ENCODE measurements around the gene SMNDC1.
"Not testable (repeated sequence)": the region's sequence is repeated elsewhere in the genome, so short reads cannot be mapped to it uniquely, and the experiment has no call there.

The SMNDC1 gene

GRCh38 chr10:110334061-110334656, 29.4 kb upstream of the SMNDC1 start:
- Histone ChIP-seq H3K36me3 (ENCODE audit: low read length) (no peaks in the 10 kb centered on the region), H4K20me1 (ENCODE audit: low read depth, low read length) (no peaks in the 10 kb centered on the region), H3K4me3 (ENCODE audit: insufficient read depth, low read length, poor library complexity, severe bottlenecking) (no peak overlapping the region), H3K27ac (ENCODE audit: low read depth, low read length) (no peak overlapping the region), H3K79me2 (ENCODE audit: insufficient read depth, low read length) (no peaks in the 10 kb centered on the region), H2AFZ (ENCODE audit: low read depth, low read length, severe bottlenecking) (no peak overlapping the region), H3K27me3 (ENCODE audit: low read length) (no peaks in the 10 kb centered on the region), H3F3A (ENCODE audit: insufficient read depth) (no peaks in the 10 kb centered on the region), H3K9me2 (replicated peaks; ENCODE audit: insufficient read depth, low read length) (no peaks in the 10 kb centered on the region), H3K9me3 (ENCODE audit: insufficient read depth, low read length) (peaks cover 14% of the 10 kb centered on the region; the same call in 1 of the 2 replicates), H3K9ac (ENCODE audit: low read length) (no peak overlapping the region), H3K4me2 (ENCODE audit: low read depth, low read length, poor library complexity, severe bottlenecking) (no peak overlapping the region)
- TF ChIP-seq EZH2phosphoT487 (conservative IDR thresholded peaks at IDR 0.05; ENCODE audit: low read length), result no peak
- TF ChIP-seq, protein P1, sequence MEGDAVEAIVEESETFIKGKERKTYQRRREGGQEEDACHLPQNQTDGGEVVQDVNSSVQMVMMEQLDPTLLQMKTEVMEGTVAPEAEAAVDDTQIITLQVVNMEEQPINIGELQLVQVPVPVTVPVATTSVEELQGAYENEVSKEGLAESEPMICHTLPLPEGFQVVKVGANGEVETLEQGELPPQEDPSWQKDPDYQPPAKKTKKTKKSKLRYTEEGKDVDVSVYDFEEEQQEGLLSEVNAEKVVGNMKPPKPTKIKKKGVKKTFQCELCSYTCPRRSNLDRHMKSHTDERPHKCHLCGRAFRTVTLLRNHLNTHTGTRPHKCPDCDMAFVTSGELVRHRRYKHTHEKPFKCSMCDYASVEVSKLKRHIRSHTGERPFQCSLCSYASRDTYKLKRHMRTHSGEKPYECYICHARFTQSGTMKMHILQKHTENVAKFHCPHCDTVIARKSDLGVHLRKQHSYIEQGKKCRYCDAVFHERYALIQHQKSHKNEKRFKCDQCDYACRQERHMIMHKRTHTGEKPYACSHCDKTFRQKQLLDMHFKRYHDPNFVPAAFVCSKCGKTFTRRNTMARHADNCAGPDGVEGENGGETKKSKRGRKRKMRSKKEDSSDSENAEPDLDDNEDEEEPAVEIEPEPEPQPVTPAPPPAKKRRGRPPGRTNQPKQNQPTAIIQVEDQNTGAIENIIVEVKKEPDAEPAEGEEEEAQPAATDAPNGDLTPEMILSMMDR (IDR thresholded peaks at IDR 0.05; ENCODE audit: insufficient read depth, low read length, poor library complexity, severe bottlenecking), result no peak

DNA sequence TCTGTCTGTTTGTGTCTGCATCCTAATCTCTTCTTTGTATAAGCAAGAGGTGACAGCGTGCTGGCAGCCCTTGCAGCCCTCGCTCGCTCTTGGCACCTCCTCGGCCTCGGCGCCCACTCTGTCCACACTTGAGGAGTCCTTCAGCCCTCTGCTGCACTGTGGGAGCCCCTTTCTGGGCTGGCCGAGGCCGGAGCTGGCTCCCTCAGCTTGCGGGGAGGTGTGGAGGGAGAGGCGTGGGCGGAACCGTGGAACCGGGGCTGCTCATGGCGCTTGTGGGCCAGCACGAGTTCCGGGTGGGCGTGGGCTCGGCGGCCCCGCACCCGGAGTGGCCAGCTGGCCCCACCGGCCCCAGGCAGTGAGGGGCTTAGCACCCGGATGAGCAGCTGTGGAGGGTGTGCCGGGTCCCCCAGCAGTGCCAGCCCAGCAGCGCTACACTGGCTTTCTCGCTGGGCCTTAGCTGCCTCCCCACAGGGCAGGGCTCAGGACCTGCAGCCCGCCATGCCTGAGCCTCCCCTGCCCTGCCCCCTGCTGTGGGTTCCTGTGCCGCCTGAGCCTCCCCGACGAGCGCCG, 26.6 kb upstream of the SMNDC1 start:
- H4K20me1 ChIP-seq (ENCODE audit: low read depth, low read length); H3K27me3 ChIP-seq (ENCODE audit: low read length); H3F3A ChIP-seq (ENCODE audit: insufficient read depth); H3K4me2 ChIP-seq (ENCODE audit: low read depth, low read length, poor library complexity, severe bottlenecking); H3K36me3 ChIP-seq (ENCODE audit: low read length); H3K9ac ChIP-seq (ENCODE audit: low read length); H3K4me3 ChIP-seq (ENCODE audit: insufficient read depth, low read length, poor library complexity, severe bottlenecking); H2AFZ ChIP-seq (ENCODE audit: low read depth, low read length, severe bottlenecking); H3K27ac ChIP-seq (ENCODE audit: low read depth, low read length); H3K79me2 ChIP-seq (ENCODE audit: insufficient read depth, low read length); H3K9me2 ChIP-seq (replicated peaks; ENCODE audit: insufficient read depth, low read length): not testable (repeated sequence)
- peaks cover 14% of the 10 kb centered on the region; the same call in 1 of the 2 replicates for H3K9me3 ChIP-seq (ENCODE audit: insufficient read depth, low read length)

DNA sequence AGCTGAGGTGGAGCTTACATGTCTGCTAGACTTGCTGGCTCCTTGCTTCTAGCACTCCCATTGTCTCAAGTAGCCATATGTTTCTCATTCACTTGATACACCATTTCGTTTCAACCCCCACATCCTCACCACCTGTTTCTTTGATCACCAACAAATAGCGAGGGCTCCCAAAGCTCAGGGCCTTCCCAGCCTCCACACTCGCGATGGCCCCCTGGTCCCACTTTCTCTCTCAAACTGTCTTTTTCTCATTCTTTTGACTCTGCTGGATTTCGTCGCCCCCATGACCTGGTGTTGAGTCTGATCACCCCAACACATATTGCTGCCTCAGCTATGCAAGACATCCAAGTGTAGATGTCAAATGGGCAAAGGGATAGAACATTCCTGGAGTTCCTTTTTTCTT, 26.0 kb upstream of the SMNDC1 start:
- no peaks in the 10 kb centered on the region for H3K9me2 ChIP-seq (replicated peaks; ENCODE audit: insufficient read depth, low read length)
- H2AFZ ChIP-seq (ENCODE audit: low read depth, low read length, severe bottlenecking), result no peak overlapping the region
- H3K9me3 ChIP-seq (ENCODE audit: insufficient read depth, low read length), result peaks cover 14% of the 10 kb centered on the region; the same call in 1 of the 2 replicates
- H3K27me3 ChIP-seq (ENCODE audit: low read length), result no peaks in the 10 kb centered on the region
- TF ChIP-seq, protein P1 (IDR thresholded peaks at IDR 0.05; ENCODE audit: insufficient read depth, low read length, poor library complexity, severe bottlenecking), result no peak
- TF ChIP-seq EZH2phosphoT487 (conservative IDR thresholded peaks at IDR 0.05; ENCODE audit: low read length), result no peak
- H3K4me3 ChIP-seq (ENCODE audit: insufficient read depth, low read length, poor library complexity, severe bottlenecking), result no peak overlapping the region
- no peaks in the 10 kb centered on the region for H4K20me1 ChIP-seq (ENCODE audit: low read depth, low read length)
- no peaks in the 10 kb centered on the region for H3K79me2 ChIP-seq (ENCODE audit: insufficient read depth, low read length)
- H3K36me3 ChIP-seq (ENCODE audit: low read length), result no peaks in the 10 kb centered on the region
- H3F3A ChIP-seq (ENCODE audit: insufficient read depth), result no peaks in the 10 kb centered on the region
- H3K4me2 ChIP-seq (ENCODE audit: low read depth, low read length, poor library complexity, severe bottlenecking), result no peak overlapping the region
- H3K27ac ChIP-seq (ENCODE audit: low read depth, low read length), result no peak overlapping the region
- no peak overlapping the region for H3K9ac ChIP-seq (ENCODE audit: low read length)

DNA sequence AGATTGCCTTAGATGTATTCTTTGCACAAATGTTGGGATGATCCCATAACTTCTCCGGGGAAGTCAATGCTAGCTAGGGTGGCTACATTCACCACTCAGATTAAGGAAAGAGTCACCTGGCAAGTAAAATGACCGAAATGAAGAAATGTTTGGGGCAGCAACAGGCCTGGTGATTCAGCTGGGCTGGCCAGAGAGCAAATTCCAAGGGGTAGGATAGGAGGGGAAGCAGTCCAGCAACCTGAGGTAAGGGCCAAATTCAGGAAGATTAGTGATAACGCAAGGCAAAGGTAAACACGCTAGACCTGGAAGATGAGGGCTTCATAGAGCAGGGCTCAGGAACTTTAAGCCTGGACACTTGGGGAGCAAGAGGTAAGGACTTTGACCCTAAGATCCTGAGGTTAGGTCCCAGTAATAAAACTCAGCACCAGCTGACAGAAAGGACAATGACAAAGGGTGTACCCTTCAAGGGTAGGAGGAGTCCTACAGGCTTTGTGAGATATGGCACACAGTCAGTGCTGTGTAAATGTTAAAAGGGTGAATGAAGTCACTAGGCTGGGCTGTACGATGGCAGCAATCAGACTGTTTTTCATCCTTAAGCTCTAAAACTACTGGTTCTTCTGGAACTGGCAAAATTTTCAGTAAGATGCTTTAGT, 22.7 kb upstream of the SMNDC1 start:
- Histone ChIP-seq H3K27me3 (ENCODE audit: low read length) (no peaks in the 10 kb centered on the region), H2AFZ (ENCODE audit: low read depth, low read length, severe bottlenecking) (no peak overlapping the region), H3K79me2 (ENCODE audit: insufficient read depth, low read length) (no peaks in the 10 kb centered on the region), H3K4me2 (ENCODE audit: low read depth, low read length, poor library complexity, severe bottlenecking) (no peak overlapping the region), H3K9me2 (replicated peaks; ENCODE audit: insufficient read depth, low read length) (no peaks in the 10 kb centered on the region), H3K4me3 (ENCODE audit: insufficient read depth, low read length, poor library complexity, severe bottlenecking) (no peak overlapping the region), H4K20me1 (ENCODE audit: low read depth, low read length) (no peaks in the 10 kb centered on the region), H3K36me3 (ENCODE audit: low read length) (no peaks in the 10 kb centered on the region), H3K9ac (ENCODE audit: low read length) (no peak overlapping the region), H3K9me3 (ENCODE audit: insufficient read depth, low read length) (peaks cover 14% of the 10 kb centered on the region; the same call in 1 of the 2 replicates), H3K27ac (ENCODE audit: low read depth, low read length) (no peak overlapping the region), H3F3A (ENCODE audit: insufficient read depth) (no peaks in the 10 kb centered on the region)
- TF ChIP-seq EZH2phosphoT487 (conservative IDR thresholded peaks at IDR 0.05; ENCODE audit: low read length), result no peak
- TF ChIP-seq, protein P1 (IDR thresholded peaks at IDR 0.05; ENCODE audit: insufficient read depth, low read length, poor library complexity, severe bottlenecking), result no peak
